PFSK-1 (cell line): Measurements from ENCODE around the gene AGR3.

Experiments
- FOXP2 ChIP-seq: optimal IDR thresholded peaks from 2 replicates; pipeline ENCODE3; 2011; ENCODE audit warnings: borderline replicate concordance, control low read depth, inconsistent platforms; ENCODE audit not compliant: insufficient read depth; ENCODE audit errors: extremely low read length, extremely low read depth
- POLR2AphosphoS5 ChIP-seq: IDR thresholded peaks from 2 replicates; pipeline ENCODE4 v1.6.1; 2012; ENCODE audit warnings: low read depth, mild to moderate bottlenecking, control low read depth, low read length, moderate library complexity
- REST ChIP-seq, 2 experiments: IDR thresholded peaks; 2 replicates each; pipeline versions ENCODE4 v1.6.1 to v1.8.0; 2011 to 2012; ENCODE audit warnings: low read depth in 2 of 2, low read length in 2 of 2, control low read depth in 1 of 2, inconsistent platforms in 1 of 2, mild to moderate bottlenecking in 1 of 2, moderate library complexity in 1 of 2; ENCODE audit not compliant: insufficient read depth in 1 of 2
- SIN3A ChIP-seq: IDR thresholded peaks from 2 replicates; pipeline ENCODE4 v1.6.1; 2012; ENCODE audit warnings: mild to moderate bottlenecking, low read length, moderate library complexity, borderline replicate concordance; ENCODE audit not compliant: insufficient read depth
- TAF1 ChIP-seq: IDR thresholded peaks from 2 replicates; pipeline ENCODE4 v1.6.1; 2012; ENCODE audit warnings: low read length, control low read depth, borderline replicate concordance; ENCODE audit not compliant: insufficient read depth

AGR3 gene

GRCh38 chr7:16867328-16867727 is 14.5 kb downstream of the AGR3 start:
- TF ChIP-seq FOXP2 (no peak), TAF1 (no peak), REST (IDR thresholded peaks at IDR 0.05; ENCODE audit: insufficient read depth in 1 of 2, low read depth in 2 of 2, low read length in 2 of 2) (no peak), SIN3A (no peak), POLR2AphosphoS5 (no peak)

GRCh38 chr7:16851829-16852228 is 30.0 kb downstream of the AGR3 start:
- TF ChIP-seq SIN3A (no peak), TAF1 (no peak), FOXP2 (no peak), REST (IDR thresholded peaks at IDR 0.05; ENCODE audit: insufficient read depth in 1 of 2, low read depth in 2 of 2, low read length in 2 of 2) (no peak), POLR2AphosphoS5 (no peak)

- TF ChIP-seq SIN3A, result no peak
- no peak for TF ChIP-seq TAF1
- no peak for TF ChIP-seq FOXP2
- TF ChIP-seq POLR2AphosphoS5, result no peak
- TF ChIP-seq REST (IDR thresholded peaks at IDR 0.05; ENCODE audit: insufficient read depth in 1 of 2, low read depth in 2 of 2, low read length in 2 of 2), result no peak
These were observed 30.9 kb downstream of the AGR3 start for GRCh38 chr7:16850614-16851466.

- no peak for TF ChIP-seq SIN3A
- no peak for TF ChIP-seq REST (IDR thresholded peaks at IDR 0.05; ENCODE audit: insufficient read depth in 1 of 2, low read depth in 2 of 2, low read length in 2 of 2)
- no peak for TF ChIP-seq TAF1
- TF ChIP-seq POLR2AphosphoS5, result no peak
- no peak for TF ChIP-seq FOXP2
These were observed 32.3 kb downstream of the AGR3 start for GRCh38 chr7:16849296-16850148.
